K562 (cell line): ENCODE data around the gene PDPK1.

Experiments
- FOXM1 ChIP-seq, 2 experiments: fragments of 450-650 bp in 1 of 2; sonication (generic) in 1 of 2; formaldehyde crosslinking in 1 of 2; IDR thresholded peaks; 2 replicates each; pipeline versions ENCODE4 v1.6.1 to v1.9.0; 2017 to 2022; ENCODE audit warnings: low read depth in 2 of 2, mild to moderate bottlenecking in 2 of 2, missing genetic modification reagents in 1 of 2, moderate library complexity in 1 of 2
- GABPA ChIP-seq: fragments of 200-800 bp; sonication (Bioruptor generic); conservative IDR thresholded peaks from 2 replicates; pipeline ENCODE4 v1.6.1; 2016; ENCODE audit warnings: low read depth, missing genetic modification characterization, missing compliant biosample characterization
- GTF2E2 ChIP-seq: fragments of 200-800 bp; sonication (Bioruptor generic); IDR thresholded peaks from 2 replicates; pipeline ENCODE4 v1.6.1; 2016; ENCODE audit warnings: missing genetic modification characterization, missing compliant biosample characterization
- HIVEP1 ChIP-seq: fragments of 250-450 bp; sonication (Bioruptor Pico); IDR thresholded peaks from 2 replicates; pipeline ENCODE4 v1.4.0; 2020; ENCODE audit warnings: mild to moderate bottlenecking
- MECOM ChIP-seq: fragments of 250-450 bp; sonication (Bioruptor Pico); IDR thresholded peaks from 2 replicates; pipeline ENCODE4 v1.8.0; 2022; ENCODE audit warnings: inconsistent platforms
- NFYB ChIP-seq: IDR thresholded peaks from 2 replicates; pipeline ENCODE4 v1.6.1; 2011; ENCODE audit warnings: mild to moderate bottlenecking, moderate library complexity; ENCODE audit not compliant: insufficient read length; ENCODE audit errors: extremely low read depth
- SMAD3 ChIP-seq: fragments of 450-650 bp; formaldehyde crosslinking; conservative IDR thresholded peaks from 2 replicates; pipeline ENCODE4 v1.4.0; 2020; ENCODE audit warnings: mild to moderate bottlenecking
- SRF ChIP-seq, 2 experiments: fragments of 250-450, 450-650 bp in 1 of 2; sonication (Bioruptor Pico) in 1 of 2; sonication (generic) in 1 of 2; formaldehyde crosslinking; IDR thresholded peaks; 2 replicates each; pipeline versions ENCODE4 v1.5.0 to v1.5.1; 2020 to 2022; ENCODE audit warnings: mild to moderate bottlenecking in 1 of 2, missing genetic modification reagents in 1 of 2
- TARDBP ChIP-seq: fragments of 450-650 bp; IDR thresholded peaks from 2 replicates; pipeline ENCODE4 v1.6.1; 2016
- ZNF263 ChIP-seq: sonication (generic); formaldehyde crosslinking; IDR thresholded peaks from 2 replicates; pipeline ENCODE4 v1.8.0; 2022; ENCODE audit warnings: mild to moderate bottlenecking, missing genetic modification reagents, borderline replicate concordance
- TF ChIP-seq, protein P1 (sequence below), 3 experiments: IDR thresholded peaks in 2 of 3; conservative IDR thresholded peaks in 1 of 3; 2 replicates each; pipeline ENCODE4 v1.5.1; 2011 to 2012; ENCODE audit warnings: low read length in 3 of 3, mild to moderate bottlenecking in 3 of 3, control low read depth in 2 of 3, improper control_type of control experiment in 1 of 3, inconsistent platforms in 1 of 3, low read depth in 1 of 3, mixed read lengths in 1 of 3, moderate library complexity in 1 of 3; ENCODE audit not compliant: insufficient read depth in 2 of 3
- TF ChIP-seq, protein P2 (sequence below), 2 experiments: fragments of 450-650 bp; IDR thresholded peaks; 2 replicates each; pipeline ENCODE4 v1.6.1; 2018; ENCODE audit warnings: mild to moderate bottlenecking in 2 of 2, low read depth in 1 of 2; ENCODE audit not compliant: partially characterized antibody in 2 of 2
- TF ChIP-seq, protein P3 (sequence below): sonication (generic); formaldehyde crosslinking; IDR thresholded peaks from 2 replicates; pipeline ENCODE4 v1.5.0; 2020; ENCODE audit warnings: missing genetic modification reagents
- TF ChIP-seq, protein P4 (sequence below): sonication (generic); formaldehyde crosslinking; IDR thresholded peaks from 2 replicates; pipeline ENCODE4 v1.4.0; 2020; ENCODE audit warnings: mild to moderate bottlenecking, missing genetic modification reagents

- TF ChIP-seq HIVEP1 (no peak), GTF2E2 (tag) (no peak), TARDBP (no peak), ZNF263 (CRISPR knock-in tag) (no peak), SMAD3 (no peak), GABPA (tag) (no peak), FOXM1 (IDR thresholded peaks at IDR 0.05; ENCODE audit: low read depth) (no peak), FOXM1 (CRISPR knock-in tag; IDR thresholded peaks at IDR 0.05; ENCODE audit: low read depth) (no peak), NFYB (no peak), MECOM (no peak), SRF (CRISPR knock-in tag; IDR thresholded peaks at IDR 0.05) (no peak)
- TF ChIP-seq, protein P1, sequence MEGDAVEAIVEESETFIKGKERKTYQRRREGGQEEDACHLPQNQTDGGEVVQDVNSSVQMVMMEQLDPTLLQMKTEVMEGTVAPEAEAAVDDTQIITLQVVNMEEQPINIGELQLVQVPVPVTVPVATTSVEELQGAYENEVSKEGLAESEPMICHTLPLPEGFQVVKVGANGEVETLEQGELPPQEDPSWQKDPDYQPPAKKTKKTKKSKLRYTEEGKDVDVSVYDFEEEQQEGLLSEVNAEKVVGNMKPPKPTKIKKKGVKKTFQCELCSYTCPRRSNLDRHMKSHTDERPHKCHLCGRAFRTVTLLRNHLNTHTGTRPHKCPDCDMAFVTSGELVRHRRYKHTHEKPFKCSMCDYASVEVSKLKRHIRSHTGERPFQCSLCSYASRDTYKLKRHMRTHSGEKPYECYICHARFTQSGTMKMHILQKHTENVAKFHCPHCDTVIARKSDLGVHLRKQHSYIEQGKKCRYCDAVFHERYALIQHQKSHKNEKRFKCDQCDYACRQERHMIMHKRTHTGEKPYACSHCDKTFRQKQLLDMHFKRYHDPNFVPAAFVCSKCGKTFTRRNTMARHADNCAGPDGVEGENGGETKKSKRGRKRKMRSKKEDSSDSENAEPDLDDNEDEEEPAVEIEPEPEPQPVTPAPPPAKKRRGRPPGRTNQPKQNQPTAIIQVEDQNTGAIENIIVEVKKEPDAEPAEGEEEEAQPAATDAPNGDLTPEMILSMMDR (IDR thresholded peaks at IDR 0.05 in 2 of 3, conservative IDR thresholded peaks at IDR 0.05 in 1 of 3; ENCODE audit: insufficient read depth in 2 of 3, low read depth in 1 of 3, low read length in 3 of 3), result no peak
- TF ChIP-seq, protein P2, sequence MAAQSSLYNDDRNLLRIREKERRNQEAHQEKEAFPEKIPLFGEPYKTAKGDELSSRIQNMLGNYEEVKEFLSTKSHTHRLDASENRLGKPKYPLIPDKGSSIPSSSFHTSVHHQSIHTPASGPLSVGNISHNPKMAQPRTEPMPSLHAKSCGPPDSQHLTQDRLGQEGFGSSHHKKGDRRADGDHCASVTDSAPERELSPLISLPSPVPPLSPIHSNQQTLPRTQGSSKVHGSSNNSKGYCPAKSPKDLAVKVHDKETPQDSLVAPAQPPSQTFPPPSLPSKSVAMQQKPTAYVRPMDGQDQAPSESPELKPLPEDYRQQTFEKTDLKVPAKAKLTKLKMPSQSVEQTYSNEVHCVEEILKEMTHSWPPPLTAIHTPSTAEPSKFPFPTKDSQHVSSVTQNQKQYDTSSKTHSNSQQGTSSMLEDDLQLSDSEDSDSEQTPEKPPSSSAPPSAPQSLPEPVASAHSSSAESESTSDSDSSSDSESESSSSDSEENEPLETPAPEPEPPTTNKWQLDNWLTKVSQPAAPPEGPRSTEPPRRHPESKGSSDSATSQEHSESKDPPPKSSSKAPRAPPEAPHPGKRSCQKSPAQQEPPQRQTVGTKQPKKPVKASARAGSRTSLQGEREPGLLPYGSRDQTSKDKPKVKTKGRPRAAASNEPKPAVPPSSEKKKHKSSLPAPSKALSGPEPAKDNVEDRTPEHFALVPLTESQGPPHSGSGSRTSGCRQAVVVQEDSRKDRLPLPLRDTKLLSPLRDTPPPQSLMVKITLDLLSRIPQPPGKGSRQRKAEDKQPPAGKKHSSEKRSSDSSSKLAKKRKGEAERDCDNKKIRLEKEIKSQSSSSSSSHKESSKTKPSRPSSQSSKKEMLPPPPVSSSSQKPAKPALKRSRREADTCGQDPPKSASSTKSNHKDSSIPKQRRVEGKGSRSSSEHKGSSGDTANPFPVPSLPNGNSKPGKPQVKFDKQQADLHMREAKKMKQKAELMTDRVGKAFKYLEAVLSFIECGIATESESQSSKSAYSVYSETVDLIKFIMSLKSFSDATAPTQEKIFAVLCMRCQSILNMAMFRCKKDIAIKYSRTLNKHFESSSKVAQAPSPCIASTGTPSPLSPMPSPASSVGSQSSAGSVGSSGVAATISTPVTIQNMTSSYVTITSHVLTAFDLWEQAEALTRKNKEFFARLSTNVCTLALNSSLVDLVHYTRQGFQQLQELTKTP (IDR thresholded peaks at IDR 0.05; ENCODE audit: low read depth in 1 of 2, partially characterized antibody in 2 of 2), result no peak
- TF ChIP-seq, protein P3, sequence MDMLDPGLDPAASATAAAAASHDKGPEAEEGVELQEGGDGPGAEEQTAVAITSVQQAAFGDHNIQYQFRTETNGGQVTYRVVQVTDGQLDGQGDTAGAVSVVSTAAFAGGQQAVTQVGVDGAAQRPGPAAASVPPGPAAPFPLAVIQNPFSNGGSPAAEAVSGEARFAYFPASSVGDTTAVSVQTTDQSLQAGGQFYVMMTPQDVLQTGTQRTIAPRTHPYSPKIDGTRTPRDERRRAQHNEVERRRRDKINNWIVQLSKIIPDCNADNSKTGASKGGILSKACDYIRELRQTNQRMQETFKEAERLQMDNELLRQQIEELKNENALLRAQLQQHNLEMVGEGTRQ (CRISPR knock-in tag), result no peak
- TF ChIP-seq, protein P4, sequence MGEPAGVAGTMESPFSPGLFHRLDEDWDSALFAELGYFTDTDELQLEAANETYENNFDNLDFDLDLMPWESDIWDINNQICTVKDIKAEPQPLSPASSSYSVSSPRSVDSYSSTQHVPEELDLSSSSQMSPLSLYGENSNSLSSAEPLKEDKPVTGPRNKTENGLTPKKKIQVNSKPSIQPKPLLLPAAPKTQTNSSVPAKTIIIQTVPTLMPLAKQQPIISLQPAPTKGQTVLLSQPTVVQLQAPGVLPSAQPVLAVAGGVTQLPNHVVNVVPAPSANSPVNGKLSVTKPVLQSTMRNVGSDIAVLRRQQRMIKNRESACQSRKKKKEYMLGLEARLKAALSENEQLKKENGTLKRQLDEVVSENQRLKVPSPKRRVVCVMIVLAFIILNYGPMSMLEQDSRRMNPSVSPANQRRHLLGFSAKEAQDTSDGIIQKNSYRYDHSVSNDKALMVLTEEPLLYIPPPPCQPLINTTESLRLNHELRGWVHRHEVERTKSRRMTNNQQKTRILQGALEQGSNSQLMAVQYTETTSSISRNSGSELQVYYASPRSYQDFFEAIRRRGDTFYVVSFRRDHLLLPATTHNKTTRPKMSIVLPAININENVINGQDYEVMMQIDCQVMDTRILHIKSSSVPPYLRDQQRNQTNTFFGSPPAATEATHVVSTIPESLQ (CRISPR knock-in tag), result no peak
These were observed 19.7 kb upstream of the PDPK1 start for GRCh38 chr16:2517954-2518605.
